Measurements from ENCODE around the gene ELFN1. TPM values are rescaled to one million over a fixed set of nuclear protein-coding genes. Genes with fewer than 3 reads are reported as not detected.

ELFN1 gene
- total and polyA plus RNA-seq, 2 donors (not counting 3 experiments of a cell fraction or from before 2014, with no cell fraction given): 0.37 to 1.0 TPM

- FAIRE-seq (no peak), DNase-seq (ENCODE audit: low read depth, low spot score) (no peak)
- ChIA-PET CTCF (interaction anchor here (0.8 kb wide), 1 partner anchor 40 kb away, joined by 3 read pairs; no protein-coding TSS in a partner anchor), POLR2A (no interaction called here)
- Histone ChIP-seq H3K4me1 (ENCODE audit: control insufficient read depth, extremely low read depth, insufficient read depth, low read length) (no peaks in the 10 kb centered on the region), H3K9ac (replicated peaks; ENCODE audit: extremely low read depth, insufficient read depth, low read length) (no peak overlapping the region), H3K9me1 (replicated peaks; ENCODE audit: control insufficient read depth, extremely low read depth, insufficient read depth, low read length) (no peaks in the 10 kb centered on the region), H3K9me3 (replicated peaks; ENCODE audit: control insufficient read depth, insufficient read depth, low read length) (no peaks in the 10 kb centered on the region), H3K27me3 (ENCODE audit: control insufficient read depth in 2 of 2, insufficient read depth in 2 of 2, low read length in 2 of 2) (no peaks in the 10 kb centered on the region), H3K36me3 (ENCODE audit: control insufficient read depth in 2 of 2, extremely low read depth in 1 of 2, insufficient read depth in 2 of 2, low read length in 2 of 2) (no peaks in the 10 kb centered on the region), H3K79me2 (ENCODE audit: control insufficient read depth, insufficient read depth, low read length) (no peaks in the 10 kb centered on the region), H2AFZ (ENCODE audit: low read depth, low read length) (no peak overlapping the region), H4K20me1 (replicated peaks; ENCODE audit: control insufficient read depth, extremely low read depth, insufficient read depth, low read length) (no peaks in the 10 kb centered on the region), H3K4me3 (replicated peaks in 1 of 3; ENCODE audit: insufficient read depth in 1 of 3, low read depth in 1 of 3, low read length in 3 of 3) (no peak overlapping the region), H3K27ac (ENCODE audit: insufficient read depth, low read depth, low read length) (no peak overlapping the region), H3K4me2 (ENCODE audit: insufficient read depth, low read length) (no peak overlapping the region)
- dilution Hi-C loops (cut with MboI; ENCODE audit: extremely low pct_ligation_motif_present, low sequenced_read_pairs) (no loop called here), intact Hi-C loops (cut with micrococcal nuclease) (no loop called here)
- TF ChIP-seq POLR2AphosphoS5 (IDR thresholded peaks at IDR 0.05; ENCODE audit: insufficient read depth, low read depth, low read length) (no peak), FOS (IDR thresholded peaks at IDR 0.05; ENCODE audit: borderline replicate concordance, insufficient read depth, low read length) (no peak), CTCF (IDR thresholded peaks at IDR 0.05; ENCODE audit: extremely low read depth in 1 of 2, insufficient read depth in 1 of 2, low read depth in 1 of 2, low read length in 2 of 2) (no peak), EZH2 (IDR thresholded peaks at IDR 0.05; ENCODE audit: borderline replicate concordance, low read depth, low read length, severe bottlenecking) (no peak), MYC (IDR thresholded peaks at IDR 0.05; ENCODE audit: low read depth, low read length) (no peak), MAX (IDR thresholded peaks at IDR 0.05; ENCODE audit: insufficient read depth, insufficient read length) (no peak), GATA2 (IDR thresholded peaks at IDR 0.05; ENCODE audit: insufficient read depth, insufficient read length, low read depth, low read length) (no peak)
- BruUV-seq (replicated peaks): no TSS peak
Measured at GRCh38 chr7:1650363-1651030, 19.6 kb upstream of the ELFN1 start.

All from endothelial cell of umbilical vein (primary cell).